Urothelium cell line (cell line): ENCODE results near the gene UGT1A5.

Source experiments
- DNase-seq: peaks from one replicate; pipeline ENCODE4 v3.0.0; 2011; ENCODE audit warnings: low spot score, mixed read lengths
- FAIRE-seq: peaks from 2 replicates; lab custom pipeline; 2011; peaks lifted over from hg19 to GRCh38; lab: Jason Lieb, UNC

The UGT1A5 gene

DNA sequence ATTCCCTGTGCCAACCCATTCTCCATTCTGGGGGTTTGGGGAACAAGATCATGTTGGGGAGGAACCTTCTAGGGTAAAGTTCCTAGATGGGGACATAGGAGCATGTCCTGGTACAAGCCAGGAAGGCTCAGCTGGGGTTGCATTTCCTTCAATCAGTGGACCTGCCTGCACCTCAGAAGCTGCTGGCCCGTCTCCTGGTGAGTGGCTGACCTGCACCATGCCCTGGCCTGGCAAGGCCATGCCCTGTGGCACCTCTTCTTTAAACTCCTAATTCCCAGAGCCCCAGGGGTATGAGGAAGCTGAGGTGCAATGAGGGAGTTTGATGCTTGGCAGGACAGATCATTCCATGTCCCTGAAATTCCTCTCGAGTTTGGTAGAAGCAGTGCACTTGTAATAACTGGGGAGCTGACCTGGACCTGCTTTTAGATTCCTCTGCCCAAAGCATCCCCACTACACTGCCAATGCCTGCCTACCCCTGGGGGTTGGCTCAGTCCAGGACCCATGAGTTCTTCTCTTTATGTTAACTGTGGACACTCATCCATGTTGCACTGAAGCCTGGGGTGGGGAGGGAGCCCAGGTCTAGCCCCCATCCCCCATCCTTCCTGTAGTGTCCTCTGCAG is 90.7 kb downstream of the UGT1A5 start:
- no peak for FAIRE-seq
- DNase-seq: no peak

DNA sequence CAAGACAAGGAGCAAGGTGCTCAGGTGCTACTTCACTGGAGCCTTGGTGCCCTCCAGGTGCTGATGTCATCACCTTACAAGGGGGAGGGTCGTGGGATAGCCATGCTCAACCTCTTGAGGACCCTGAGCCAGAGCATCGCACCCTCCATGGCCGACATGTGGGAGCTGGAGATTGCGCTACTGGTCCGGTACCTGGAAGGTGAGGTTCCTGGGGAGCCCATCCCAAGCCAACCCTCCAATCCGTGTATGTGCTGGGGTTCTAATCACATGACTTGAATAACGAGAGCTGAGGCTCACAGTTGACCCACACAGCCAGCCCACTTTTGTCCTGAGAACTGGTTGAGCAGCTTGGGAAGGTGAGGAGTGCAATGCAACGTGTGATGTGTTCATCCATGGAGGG is 91.3 kb downstream of the UGT1A5 start:
- FAIRE-seq (no peak), DNase-seq (no peak)

DNA sequence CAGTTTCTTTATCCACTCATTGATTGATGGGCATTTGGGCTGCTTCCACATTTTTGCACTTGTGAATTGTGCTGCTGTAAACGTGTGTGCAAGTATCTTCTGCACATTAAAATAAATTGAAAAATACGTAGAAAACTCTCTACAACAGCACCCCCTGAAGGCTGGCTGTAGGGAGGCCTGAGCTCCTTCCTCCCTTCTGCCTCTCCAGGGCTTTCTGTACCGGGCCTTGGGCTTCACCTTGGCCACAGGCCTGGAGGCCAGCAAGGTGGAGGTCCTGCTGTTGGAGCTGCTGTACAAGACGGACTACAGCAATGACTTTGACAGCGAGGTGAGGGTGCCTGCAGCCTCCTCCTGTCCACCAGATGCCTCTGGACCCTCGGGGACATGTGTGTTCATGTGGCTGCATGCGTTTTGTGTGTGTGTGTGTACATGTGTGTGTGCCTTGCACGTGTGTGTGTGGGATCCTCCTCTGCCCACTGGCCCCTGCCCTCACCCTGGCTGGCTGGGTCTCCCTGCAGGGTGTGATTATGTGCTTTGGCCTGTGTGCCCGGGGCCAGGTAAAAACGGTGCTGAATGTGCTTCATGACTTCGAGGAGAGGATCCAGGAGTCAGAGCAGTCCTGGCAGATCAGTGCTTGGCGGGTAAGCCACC is 94.6 kb downstream of the UGT1A5 start:
- FAIRE-seq (no peak), DNase-seq (no peak)

DNA sequence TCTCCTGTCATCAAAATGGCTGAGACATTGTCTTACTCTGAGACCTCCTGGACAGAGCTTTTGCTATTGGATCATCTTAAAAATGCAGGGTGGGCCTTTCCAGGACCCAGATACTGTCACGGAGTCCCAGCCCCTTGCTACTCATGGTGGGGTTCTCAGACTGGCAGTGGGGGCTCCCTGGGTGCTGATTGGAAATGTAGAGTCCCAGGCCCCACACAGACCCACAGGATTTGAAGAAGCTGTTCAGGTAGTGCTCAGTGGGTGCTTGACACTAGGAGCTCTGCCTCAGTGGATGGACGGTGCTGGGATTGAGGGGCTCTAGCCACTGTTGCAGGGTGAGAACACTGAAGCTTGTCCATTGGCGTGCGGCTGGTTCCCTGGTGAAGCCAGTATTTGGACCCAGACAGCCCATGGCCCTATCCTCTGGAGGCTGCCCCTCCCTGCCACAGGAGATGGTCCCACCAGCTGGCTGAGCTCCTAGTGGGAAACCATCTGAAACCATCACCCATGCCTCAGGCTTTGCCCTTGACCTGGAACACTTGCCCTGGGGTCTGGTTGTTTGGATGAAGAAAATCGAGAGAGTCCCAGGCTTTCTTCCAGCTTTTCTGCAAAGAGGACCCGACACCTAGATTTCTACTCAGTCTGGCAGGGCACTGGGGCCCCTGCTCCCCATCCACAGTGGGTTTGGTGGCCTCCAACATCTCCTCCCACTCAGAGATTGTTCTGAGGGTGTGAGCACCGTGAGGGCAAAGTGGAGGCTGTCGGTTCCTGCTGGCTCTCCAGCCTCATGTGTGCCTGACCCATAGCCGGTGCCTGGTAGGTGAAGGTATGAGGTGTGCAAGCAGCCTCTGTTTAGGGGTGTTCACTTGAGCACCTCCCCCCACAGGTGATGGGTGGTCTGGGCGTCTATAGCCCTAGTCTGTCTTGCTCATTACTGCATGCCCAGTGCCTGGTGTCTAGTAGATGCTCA is 95.5 kb downstream of the UGT1A5 start:
- DNase-seq (no peak), FAIRE-seq (no peak)

DNA sequence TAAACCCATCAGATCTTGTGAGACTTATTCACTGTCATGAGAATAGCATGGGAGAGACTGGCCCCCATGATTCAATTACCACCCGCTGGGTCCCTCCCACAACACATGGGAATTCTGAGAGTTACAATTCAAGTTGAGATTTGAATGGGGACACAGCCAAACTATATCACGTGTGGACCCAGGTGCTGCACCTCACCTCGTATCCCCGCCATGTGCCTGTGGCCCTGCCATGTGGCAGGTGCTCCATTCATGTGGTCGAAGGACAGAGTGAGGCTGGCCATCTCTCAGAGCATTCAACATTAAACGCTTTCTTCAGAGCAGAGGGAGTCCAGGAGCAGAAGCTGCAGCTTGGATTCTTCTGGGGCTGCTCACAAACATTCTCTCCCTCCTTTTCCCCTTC is 97.7 kb downstream of the UGT1A5 start:
- DNase-seq: no peak
- no peak for FAIRE-seq

DNA sequence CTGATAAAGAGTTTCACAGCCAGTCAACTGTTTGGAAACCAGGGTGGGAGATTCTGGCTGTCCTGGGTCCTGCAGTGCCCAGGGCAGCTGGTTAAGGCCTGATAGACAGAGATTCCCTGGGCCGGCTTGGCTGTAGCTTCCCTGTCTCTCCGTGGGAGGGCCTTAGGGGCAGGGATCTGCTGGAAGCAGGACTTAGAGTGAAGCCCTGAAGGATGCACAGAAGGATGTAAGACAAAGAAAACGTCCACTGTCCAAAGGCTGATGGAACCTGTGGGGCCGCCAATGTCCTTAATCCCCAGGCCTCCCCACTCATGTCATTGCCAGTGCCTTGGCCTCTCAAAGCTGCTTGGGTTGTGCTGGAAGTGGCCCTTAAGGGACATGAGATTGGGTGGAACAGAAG is 98.4 kb downstream of the UGT1A5 start:
- DNase-seq (no peak), FAIRE-seq (no peak)

DNA sequence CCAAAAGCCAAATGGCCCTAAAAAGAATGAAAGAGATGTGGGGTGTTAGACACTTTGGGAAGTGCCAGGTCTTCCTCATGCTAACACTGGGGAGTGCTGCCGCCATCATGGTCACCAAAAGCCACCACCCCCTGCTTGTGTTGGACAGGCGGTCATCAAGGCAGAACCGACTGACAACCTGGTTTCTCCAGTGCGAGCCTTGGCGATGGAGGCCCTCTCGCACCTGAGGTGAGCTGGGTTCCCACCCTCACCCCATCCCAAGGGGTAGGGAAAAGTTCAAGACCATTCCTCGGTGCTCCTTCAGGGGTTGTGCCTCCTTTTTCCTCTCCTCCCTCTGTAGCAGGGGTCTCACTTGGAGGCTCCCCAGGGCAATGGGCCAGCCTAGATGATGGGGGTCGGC is 99.0 kb downstream of the UGT1A5 start:
- DNase-seq: no peak

DNA sequence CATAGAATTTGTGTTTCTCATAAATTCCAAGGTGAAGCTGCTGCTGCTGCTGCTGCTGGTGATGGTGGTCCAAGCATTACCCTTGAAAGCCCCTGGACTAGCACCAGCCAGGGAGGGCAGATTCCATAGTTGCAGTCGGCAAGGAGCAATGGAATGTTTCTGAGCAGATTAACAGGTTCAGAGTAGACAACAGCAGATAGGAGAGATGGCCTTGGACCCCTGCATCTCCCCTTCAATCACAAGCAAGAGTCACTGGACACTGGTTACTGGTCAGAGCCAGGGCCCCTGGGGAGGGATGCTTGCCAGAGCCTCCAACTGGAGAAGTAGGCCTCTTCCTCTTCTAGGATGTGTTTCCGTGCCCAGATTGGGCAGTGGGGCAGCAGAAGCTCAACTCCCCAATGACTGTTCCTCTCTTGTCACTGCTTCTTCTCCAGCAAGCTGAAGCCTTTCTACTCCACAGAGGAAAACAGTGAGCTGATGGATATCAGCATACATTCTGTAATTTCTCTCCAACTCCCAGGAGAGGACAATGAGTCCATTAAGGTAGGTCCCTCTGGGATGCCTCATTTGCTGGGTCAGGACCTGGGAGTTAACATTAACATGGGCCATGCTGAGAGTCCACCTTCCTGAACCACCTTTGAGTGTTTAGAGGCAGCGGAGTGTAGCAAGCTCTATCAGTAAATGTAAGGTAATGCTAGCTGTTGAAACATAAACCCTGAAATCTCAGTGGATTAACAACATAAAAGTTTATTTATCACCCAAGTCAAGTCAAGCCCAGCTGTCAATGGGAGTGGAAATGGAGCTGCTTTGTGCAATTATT is 100.7 kb downstream of the UGT1A5 start:
- DNase-seq (no peak), FAIRE-seq (no peak)

More for the DNA sequence above, 99.0 kb downstream of the UGT1A5 start:
- FAIRE-seq: no peak

DNA sequence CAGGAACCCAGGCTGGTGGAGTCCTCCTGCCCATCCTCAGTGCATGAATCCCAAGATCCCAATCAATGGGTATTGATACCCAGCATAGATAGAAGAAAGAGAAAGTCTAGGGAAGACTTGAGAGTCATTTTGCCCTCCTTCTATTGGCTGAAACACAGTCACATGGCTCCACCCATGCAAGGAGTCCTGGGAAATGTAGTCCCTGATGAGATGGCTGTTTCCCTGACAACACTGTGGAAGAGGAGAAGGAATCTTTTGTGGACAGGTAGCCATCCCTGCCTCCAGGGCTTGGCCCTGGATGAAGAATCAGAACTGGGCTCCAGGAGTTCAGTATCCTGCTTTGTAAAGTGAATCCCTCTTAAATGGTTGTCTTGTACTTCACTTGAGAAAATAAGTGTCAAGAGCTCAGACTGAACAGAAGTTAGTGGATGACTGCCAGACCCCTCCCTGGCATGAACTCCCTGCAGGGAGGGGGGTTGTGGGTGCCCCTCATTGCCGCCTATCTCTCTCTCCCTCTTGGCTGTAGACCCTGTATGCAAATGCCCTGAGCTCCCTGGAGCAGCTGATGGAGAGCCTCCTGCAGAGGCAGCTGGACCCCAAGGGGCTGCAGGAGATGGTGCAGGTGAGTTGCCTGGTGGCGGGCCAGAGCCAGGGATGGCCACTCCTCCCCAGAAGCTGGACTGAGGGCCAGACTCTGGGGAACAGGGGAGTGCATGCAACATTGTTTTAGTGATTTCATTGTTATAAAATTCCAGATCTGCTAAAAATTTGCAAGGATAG is 101.5 kb downstream of the UGT1A5 start:
- no peak for DNase-seq
- FAIRE-seq: no peak

DNA sequence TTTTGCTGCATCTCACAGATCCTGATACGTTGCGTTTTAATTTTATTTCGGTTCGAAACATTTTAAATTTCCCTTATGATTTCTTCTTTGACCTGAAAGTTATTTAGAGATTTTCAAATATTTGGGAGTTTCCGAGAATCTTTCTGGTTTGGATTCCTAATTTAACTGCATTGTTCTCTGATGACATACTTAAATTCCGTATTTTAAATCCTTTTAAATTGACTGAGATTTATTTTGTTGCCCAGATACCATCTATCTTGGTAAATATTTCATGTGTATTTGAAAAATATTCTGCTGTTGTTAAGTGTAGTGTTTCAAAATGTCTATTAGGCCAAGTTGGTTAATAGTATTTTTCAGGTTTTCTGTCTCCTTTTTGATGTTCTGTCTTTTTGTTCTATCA is 103.2 kb downstream of the UGT1A5 start:
- no peak for FAIRE-seq
- no peak for DNase-seq

DNA sequence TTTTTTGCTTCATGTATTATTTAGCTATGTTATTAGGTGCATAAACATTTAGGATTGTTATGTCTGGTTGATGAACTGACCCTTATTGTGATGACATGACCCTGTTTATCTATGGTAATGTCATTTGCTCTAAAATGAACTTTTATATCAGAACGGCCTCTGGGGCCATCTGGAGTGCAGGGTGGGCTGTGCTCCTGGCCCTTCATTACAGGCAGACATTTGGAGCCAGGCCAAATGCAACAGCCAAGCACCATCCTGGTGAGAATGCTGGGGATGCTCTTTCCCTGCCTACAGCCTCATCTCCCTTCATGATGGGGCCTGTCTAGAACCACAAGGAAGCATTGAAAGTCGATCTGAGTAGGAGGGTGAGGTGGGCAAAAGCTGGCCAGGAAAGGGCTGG is 103.6 kb downstream of the UGT1A5 start:
- no peak for DNase-seq
- no peak for FAIRE-seq

DNA sequence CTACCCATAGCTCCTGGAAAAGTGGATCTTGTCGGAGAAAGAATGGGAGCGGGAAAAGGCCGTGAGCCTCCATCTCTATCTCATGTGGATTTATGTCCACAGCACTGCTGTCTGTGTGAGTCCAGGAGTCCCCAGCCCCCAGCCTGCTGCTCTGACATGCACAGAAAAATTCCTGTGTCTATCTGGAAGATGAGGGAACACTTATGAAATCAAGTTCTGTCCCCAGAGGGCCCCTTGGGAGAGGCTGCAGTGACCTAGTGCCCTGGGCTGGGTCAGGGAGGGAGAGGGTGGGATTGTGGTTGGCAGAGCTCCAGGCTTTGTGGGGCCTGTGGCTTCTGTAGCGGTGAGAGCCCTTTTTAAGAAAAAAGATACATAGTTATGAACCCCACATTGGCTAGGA is 104.1 kb downstream of the UGT1A5 start:
- no peak for DNase-seq
- no peak for FAIRE-seq

DNA sequence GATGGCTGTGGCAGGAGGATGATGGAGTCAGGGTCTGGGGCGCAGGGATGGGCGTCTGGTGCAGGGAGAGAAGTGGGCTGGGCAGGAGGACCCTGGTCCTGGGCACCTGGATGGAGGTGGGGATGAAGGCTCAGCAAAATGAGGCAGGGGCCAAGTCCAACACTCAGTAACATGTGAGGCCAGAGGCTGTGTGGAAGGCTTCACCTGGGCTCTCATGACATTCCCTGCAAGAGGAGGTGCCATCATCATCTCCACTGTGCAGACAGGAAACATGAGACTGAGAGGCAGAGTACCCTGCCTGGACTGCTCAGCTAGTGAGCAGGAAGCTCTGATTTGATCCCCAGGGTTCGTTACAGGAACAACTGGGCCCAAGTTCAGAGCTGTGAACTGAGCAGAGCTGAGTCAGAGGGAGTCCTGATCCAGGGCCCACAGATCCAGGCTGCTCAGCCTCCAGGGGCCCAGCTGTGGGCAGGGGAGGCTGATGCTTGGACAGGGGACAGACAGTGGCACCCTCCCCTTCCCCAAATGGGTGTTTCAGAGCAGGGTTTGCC is 104.7 kb downstream of the UGT1A5 start:
- no peak for FAIRE-seq
- DNase-seq: no peak

DNA sequence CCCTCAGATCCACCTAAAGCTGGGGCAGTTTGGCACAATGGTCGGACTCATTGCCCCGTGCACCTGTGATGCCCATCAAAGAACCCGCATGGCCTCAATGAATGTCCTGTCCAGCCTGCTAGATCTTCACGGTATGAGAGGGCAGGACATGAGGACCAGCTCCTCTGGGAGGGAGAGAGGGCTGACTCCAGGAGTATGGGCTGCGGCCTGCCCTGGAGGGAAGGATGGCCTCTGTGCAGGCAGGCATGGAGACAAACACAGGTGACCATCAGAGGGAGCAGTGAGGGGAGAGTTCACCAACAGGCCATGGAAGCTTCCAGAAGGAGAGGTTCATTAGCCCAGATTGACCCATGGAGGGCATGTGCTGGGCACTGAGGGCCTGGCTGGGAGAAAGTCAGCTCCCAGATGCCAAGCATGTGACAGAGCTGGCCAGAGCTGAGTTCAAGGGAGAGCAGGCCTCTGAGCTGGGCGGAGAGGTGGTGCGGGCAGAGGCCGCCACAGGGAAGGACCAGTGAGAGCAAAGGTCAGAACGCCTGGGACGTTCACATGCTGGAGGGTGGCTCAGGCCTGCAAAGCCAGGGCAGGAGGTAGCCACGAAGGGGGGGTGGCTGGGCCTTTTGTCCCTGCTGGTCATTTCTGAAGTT is 105.4 kb downstream of the UGT1A5 start:
- DNase-seq: no peak
- FAIRE-seq: no peak

DNA sequence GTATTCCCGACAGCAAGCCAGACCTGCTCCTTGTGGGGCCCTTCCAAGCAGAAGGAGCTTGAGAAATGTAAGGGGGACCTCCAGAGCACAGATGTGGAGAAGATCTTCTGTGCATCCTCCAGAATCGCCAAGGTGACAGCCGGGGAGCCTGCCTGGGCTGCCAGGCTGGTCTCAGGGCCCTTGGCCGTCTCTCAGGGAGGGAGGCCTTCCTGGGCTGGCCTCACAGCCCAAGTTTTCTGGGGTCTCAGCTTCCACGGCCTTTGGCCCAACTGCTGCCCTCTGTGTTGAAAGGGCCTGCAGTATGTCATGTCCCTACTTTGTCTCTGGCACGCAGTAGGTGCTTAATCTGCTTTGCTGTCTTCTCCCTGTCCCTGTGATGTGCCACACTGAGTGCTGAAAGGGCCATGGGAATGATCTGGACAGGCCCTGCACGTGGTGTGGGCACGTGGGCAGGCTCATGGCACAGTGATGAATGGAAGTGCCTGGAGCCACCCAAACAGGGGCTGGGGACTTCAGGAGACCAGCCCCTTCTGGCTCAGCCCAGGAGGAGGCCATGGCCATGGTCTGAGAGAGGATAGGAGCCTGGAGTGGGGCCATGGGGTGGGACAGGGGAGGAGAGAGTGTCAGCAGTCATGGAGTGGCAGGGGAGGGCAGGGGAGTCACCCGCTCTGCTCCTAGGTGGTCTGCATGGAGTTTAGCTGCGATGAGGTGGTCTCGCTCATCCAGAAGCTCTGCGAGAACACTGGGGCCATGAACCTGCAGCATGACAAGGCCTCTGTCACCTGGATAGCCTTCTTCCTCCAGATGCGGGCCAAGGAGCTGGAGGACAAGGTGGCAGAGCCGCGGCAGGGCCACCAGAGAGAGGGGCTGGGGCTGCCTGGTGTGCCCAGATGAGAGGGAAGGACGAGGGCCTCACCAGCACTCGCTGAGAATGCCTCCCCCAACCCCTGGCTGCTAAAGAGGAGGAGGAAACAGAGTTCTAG is 106.2 kb downstream of the UGT1A5 start:
- FAIRE-seq (no peak), DNase-seq (no peak)

DNA sequence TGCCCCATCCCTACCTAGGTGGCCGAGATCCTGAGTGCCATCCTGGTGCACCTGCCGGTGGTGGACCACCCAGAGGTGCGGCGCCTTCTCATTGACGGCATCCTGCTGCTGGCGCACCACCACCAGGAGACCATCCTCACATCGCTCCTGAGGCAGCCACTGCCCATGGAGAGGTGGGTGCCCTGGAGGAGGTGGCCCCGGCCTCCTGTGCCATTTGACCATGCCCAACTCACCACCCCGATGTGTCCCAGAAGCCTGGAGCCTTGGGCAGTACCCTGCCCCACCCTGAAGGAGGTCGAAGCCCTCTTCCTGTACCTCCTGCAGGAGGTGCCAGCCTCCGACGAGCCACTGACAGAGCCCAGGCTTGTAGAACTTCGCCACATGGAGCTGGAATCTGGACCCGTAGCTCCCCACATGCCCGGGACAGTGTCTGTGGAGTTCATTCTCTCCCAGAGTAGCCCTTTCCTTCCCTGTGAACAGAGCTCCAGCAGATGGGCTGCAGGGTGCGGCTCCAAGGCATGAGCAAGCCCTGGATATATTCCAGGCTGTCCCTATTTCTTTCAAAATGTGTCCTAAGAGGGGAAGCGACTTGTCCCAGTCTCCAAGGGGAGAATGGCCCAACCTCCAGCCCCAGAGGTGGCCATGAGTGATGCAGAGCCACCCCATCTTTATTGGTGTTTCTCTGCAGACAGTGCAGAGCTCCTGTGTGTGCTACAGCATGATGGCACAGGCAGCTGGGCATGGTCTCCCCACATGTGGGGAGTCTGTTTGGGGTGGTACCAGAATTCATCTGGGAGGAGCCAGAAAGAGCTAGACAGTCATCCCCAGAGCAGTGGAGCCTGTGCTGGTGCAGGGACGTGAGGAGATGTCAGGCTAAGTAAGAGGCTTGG is 107.4 kb downstream of the UGT1A5 start:
- no peak for DNase-seq

DNA sequence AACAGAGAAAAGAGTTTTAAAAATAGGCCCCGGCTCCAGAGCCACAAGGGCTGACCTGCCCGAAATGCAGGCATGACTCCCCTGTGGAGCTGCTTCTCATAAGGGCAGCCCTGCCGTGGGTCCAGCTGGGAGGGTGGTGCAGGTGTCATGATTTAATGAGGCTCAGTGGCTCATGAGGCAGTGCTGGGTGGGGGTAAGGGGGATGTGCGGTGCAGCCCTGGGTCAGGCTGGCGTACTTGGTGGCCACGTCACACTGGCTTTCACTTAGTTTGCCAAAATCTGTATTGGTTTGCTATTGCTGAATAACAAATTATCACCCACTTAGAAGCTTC is 108.0 kb downstream of the UGT1A5 start:
- FAIRE-seq: no peak
- no peak for DNase-seq

More for the DNA sequence above, 107.4 kb downstream of the UGT1A5 start:
- no peak for FAIRE-seq
